Activated CD4-positive, alpha-beta T cell treated with anti-CD3 and anti-CD28 coated beads, Interleukin-2, amount 50 U/mL, for 48 hours (primary cell): Measurements from ENCODE around the gene TTLL9.

Experiments
- DNase-seq, 2 experiments: peaks; one replicate each; pipeline ENCODE4 v3.0.0-alpha.2; 2020

The TTLL9 gene

DNA sequence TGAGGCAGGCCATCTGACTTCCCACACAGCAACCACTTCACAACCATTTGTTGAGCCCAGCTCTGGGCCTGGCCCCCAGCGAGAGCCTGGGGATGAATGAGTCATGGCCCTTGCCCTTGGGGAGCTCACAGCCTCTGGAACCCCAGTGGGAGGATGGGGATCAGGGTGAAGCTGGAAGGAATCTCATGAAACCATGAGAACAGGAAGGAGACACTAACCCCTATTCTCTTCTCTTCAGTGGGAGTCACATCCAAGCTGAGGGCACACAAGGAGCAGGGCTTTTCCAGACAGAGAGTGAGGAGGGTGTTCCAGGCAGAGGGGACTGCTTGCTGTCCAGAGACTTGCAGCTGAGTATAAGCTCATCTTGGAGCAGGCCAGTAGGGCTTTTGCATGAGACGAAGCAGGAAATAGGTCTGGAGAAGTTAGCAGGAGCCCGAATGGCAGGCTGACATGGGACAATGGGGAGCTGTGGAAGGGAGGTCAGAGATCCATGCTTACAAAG lies 32.5 kb upstream of the TTLL9 start:
- DNase-seq: no peak

DNA sequence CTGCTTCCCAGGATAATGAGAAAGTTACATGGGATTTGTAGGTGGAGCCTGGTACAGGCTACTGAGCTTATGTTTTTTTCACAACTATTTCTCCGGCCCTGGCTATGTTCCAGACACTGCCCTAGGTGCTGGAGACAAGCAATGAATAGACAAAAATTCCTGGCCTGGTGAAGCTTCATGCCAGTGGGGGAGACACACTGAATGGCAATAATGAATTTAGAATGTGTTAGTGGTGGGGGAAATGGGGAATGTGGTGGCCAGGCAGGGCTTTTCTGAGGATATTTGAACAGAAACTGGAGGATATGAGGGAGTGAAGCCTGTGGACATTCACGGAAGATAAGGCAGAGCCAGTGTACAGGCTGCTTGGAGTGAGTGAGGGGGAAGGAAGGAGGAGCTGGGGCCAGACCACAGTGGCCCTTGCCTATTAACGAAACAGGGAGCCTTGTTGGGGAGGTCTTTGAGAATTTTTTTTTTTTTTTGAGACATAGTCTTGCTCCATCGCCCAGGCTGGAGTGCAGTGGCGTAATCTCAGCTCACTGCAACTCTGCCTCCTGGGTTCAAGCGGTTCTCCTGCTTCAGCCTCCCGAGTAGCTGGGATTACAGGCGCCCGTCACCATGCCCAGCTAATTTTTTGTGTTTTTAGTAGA lies 31.7 kb upstream of the TTLL9 start:
- DNase-seq: no peak

DNA sequence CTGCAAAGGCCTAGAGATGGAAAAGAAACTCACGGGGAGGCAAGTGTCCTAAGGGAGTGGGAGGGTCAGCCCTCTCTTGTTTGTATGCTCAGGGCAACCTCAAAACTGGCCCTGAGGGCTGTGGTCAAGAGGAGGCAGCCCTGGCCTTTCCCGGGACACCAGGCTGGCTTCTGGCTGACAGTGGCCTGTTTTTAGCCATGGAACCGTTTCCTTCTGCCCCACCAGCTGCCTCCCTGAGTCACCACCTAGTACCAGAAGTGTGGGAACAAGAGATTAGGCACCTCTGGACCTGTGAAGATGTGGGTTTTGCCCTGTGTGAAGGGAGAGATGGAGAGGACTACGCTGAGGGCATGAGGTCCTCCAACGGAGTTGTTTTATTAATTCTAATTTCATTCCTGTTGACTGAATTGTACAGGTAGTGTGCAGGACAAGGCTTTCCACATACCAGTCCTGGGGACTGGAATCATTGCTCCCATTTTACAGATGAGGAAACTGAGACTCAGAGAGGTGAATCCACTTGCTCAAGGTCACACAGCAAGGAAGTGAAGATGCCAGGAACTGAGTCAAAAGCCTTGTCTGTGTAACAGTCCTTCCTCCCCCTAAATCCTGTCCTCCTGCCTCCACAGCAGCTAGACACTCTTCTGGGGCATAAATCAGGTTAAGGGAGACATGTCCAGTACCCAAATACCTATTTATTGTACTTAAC lies 30.5 kb upstream of the TTLL9 start:
- no peak for DNase-seq

DNA sequence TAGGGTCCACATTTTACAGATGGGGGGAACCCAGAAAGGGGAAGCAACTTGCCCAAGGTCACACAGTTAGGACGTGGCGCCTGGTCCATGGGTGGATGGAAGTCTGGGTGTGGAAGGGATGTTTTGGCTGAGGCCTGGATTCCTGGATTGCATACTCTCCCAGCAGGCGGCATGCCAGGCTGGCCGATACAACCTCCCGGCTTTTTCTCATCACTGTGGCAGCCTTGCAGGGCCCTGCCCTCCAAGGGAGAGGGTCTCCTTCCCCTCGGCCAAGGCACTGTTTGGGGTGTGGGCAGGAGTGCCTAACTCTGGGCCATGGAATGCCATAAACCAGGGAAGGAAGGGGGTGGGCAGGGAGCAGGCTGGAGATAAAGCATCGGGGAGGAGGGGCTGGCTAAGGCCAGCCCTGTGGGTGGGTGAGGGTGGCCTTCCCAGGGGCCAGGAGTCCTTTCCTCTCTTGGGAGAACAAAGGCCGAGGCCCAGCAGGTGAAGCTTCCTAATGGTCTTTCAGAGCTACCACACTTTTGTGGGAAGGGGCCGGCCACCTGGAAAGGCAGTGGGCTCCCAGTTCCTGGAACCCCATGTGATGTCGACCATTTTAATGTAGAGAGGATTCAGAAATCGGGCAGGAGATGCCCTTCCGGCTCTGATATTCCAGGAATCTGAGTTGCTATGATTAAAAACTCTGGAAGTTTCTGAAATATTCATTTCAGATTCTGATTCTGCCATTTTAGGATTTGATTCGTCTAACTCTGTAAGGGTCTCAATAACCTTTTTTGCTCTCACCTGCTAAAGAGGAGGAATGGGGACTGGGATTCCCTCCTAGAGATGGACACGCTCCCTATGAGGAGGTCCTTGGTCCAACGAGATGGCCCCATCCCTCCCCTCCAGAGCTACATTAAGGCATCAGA lies 29.3 kb upstream of the TTLL9 start:
- DNase-seq: no peak

- DNase-seq: no peak
Measured at GRCh38 chr20:31841928-31842327, 28.5 kb upstream of the TTLL9 start.

DNA sequence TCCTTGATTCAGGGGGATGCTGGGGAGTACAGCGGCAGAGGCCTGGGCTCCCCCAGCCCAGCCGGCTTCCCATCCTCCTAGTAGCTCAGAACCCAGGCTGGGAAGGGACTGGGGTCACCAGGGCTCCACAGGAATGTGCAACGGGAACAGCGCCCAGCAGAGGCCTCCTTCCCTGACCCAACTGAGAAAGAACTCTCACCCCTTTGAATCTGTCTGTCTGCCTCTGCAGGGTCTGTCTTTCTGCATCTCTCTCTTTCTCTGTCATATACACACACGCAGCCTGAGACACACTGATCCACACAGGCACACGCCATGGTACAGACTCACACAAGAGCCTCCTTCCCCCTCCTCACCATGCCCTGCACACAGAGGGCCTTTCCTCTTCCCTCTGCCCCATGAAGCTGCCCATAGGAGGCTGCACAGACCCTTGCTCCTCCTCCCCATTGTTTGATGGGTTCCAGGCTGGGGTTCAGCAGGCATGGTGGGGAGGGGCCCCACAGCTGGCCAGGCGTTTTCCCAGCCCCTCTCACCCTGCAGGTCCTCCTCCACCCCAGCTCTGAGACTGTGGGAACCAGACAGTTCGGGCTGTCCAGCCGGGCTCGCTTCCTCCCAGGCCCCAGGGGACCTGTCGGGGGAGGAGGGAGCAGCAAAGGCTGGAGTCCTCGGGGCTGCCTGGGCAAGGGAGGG lies 27.8 kb upstream of the TTLL9 start:
- no peak for DNase-seq

DNA sequence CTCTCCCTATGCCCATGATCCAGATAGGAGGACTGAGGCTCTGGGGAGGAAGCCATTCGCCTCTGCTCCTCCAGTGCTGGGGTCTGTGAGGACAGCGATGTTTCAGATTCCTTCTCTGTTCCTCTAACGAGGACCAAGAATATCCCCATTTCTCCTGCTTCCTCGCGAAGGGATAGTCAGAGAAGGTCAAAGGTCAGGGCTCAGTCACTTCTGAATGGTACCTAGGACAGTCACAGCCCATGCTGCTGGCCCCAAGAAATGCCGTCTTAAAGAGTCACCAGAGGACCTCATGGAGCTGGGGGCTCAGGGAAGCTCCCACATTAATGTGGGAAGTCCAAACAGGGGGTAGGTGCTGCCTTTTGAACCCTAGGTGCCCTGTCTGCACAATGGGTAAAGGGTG lies 27.1 kb upstream of the TTLL9 start:
- no peak for DNase-seq

DNA sequence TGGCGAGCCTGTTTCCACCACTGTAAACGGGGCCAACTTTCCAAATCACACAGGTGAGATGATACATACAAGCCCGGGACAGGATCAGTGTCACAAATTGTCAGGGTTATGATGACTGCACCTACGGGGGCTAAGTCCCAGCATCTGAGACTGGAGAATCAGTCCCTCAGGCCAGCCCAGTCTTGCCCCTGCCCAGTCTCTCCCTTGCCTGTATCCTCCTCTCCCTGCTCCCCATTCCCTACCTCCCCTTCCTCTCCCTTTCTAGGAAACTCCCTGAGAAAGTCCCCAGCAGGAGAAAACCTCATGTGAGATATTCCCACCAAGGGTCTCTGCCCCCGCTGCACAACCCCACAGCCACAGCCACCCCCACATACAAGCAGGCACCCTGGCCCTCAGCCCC lies 26.6 kb upstream of the TTLL9 start:
- no peak for DNase-seq

DNA sequence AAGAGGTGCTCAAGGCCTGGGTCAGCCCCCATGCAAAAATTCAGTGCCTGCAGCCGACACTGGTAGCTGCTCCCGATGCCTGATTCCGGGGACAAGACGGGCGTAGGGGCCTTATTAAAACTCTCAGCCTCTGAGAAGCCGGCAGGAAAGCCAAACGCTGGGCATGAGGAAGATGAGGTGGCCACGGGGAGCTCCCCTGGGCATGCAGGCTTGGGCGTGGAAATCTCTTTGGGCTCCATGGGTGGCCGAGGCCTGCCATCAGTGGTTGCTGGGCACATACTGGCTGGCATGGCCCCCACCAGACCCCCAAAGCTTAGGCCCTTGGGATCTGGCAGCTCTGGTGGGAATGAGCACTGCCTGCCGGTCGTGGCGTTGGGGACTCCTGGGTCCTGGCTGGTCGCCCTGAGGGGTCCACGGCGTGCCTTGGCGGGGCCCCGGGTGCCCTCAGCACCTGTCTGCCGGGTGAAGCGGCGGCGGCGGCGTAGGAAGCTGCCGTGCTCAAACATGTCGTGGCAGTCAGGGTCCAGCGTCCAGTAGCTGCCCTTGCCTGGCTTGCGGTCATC lies 25.6 kb upstream of the TTLL9 start:
- no peak for DNase-seq

GRCh38 chr20:31845300-31845863 lies 25.1 kb upstream of the TTLL9 start, which contains the start of gene FOXS1:
Gene FOXS1, minus strand, starts transcription at chr20:31845604. Its CDS starts 62 bp downstream, at chr20:31845542.
- DNase-seq: no peak

DNA sequence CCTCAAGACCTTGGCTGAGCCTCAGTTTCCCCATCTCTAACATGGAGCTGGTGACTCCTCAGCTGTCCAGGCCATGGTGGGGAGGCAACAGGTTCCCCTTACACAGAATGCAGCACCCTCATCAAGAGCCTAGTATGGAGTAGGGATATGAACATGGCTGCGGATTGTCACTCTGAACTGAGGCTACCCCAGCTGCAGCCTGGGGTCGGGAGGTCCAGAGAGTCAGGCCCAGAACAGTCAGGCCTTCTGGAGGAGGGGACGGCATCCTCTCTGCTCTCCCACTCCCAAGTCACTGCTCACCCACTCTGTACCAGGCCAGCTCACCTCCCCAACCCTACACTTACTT lies 23.7 kb upstream of the TTLL9 start:
- no peak for DNase-seq

DNA sequence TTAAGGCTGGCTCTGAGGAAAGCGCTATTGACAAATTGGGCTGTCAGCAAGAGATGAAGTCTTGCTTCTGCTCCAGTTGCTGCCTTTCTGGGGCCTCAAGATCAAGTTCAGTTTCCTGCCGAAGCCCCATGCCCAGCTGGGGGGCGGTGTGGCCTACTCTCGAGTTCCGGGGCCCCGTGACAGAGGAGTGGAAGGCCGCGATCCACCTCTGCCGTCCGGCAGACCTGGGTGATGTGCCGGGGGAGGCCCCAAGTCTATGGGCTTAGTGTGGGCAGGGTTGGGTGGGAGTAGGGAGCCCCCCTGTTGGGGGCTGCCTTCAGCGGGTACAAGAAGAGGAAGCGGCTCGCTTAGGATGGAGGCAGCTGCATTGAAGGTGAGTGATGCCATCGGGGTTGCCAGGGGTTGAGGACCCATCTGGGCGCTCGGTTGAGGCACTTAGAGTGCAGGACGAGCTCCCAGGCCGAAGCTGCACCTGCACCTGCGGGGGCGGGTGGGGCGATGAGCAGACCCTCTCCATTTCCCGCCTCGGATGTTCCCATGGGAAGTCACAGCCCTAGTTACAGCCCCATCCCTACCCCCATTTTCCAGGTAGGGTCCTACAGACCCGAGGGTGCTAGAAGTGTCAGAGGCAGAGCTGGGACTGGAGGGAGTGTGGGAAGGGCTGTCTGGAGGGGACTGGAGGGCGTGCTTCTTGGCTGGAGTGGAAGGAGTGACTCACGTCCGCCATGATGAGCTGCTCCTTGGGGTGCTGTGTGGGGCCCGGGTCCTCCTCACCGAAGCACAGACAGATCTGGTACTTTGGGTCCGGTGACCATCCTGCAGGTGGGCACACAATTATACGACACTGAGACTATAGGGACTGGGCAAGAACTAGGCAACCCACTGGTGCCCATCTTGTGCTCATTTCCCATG lies 22.1 kb upstream of the TTLL9 start:
- no peak for DNase-seq

DNA sequence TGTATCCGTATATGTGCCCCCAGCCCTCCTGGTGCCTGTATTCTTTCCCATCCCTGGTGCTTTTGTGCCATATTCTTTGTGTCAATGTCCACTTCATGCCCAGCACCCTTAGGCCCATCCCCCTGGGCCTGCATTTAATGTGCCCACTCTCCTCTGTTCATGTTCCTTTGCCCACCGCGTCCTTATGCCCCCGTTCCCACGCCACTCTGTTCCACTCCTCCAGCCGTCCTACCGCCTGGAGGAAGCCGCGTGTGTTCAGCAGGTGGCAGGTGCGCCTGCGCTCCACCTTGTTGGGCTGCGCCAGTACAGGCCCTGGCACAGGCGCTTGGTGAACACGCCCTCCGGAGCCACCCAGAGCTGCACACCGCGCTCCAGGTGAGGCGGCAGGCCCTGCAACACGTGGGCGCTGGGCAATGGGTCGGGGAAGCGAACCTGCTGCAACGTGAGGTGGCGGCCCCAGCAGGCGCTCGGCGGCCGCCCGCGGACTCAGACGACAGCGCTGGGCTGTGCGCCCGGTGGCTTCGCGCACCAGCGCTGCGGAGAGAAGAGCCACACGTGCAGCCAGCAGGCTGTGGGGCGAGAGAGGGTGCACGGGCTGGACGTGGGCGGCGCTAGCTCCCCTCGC lies 21.0 kb upstream of the TTLL9 start:
- no peak for DNase-seq

GRCh38 chr20:31851240-31851955 lies 19.0 kb upstream of the TTLL9 start:
- no peak for DNase-seq

GRCh38 chr20:31853481-31853880 lies 17.0 kb upstream of the TTLL9 start:
- no peak for DNase-seq

GRCh38 chr20:31856516-31856915 lies 13.9 kb upstream of the TTLL9 start:
- no peak for DNase-seq

DNA sequence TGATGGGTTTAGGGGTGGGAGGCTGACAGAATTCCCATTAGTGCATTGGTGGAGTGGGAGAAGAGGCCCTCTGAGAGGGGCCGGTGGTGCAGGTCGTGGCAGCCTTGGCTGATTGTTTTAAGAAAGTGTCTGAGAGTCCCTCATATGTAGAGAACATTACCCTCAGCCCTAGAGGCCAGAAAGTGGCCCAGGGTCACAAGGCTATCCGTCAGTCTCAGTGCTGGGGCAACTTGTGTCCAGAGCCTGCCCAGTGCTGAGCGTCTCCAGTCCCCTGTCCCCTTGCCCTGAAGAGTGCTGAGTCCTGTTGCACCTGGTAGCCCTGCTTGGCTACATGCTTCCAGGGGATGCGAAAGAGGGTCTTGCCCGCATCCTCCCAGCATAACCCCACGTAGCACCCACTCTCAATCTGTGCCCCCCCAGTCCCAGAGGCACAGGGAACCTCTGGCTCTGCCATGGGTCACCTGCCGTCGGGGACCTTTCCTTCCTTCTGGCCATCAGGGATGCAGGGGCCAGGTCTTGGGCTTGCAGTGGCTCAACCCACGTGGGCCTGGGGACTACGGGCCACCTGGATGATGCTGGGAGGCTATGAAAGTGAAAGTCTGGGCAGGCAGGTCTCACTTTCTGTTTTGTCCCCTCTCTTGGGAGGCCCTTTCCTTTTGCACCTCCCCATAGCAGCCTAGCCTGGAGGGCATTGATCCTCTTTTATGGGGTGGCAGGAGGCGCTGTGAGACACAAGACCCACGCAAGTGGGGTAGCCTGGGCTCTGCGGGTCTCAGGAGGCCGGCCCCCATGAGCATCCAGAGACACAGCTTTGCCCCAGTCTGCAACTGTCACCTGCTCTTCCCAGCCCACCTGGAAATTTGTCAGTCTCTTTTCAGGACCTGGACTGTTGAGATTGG lies 12.3 kb upstream of the TTLL9 start:
- DNase-seq: no peak

DNA sequence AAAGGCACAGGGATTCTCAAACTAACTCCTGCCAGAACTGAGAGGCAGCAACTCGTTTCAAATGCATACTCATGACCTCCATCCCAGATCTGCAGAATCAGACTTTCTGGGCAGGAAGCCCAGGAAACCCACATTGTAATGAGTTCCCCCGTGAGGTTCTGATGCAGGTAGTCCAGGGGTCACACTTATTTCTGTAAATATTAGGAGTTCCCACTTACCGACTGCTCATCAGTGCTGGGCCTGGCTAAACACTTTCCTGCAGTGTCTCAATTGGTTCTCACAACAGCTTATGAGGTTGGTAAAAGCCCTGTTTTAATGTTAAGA lies 11.7 kb upstream of the TTLL9 start:
- DNase-seq: no peak
